ENCODE measurements around the gene DDIT3.
A peak's percentile ranks its signal among the peaks of the same experiment; 100 is the strongest.
"Not testable (repeated sequence)": the region's sequence is repeated elsewhere in the genome, so short reads cannot be mapped to it uniquely, and the experiment has no call there.

The DDIT3 gene

DNA sequence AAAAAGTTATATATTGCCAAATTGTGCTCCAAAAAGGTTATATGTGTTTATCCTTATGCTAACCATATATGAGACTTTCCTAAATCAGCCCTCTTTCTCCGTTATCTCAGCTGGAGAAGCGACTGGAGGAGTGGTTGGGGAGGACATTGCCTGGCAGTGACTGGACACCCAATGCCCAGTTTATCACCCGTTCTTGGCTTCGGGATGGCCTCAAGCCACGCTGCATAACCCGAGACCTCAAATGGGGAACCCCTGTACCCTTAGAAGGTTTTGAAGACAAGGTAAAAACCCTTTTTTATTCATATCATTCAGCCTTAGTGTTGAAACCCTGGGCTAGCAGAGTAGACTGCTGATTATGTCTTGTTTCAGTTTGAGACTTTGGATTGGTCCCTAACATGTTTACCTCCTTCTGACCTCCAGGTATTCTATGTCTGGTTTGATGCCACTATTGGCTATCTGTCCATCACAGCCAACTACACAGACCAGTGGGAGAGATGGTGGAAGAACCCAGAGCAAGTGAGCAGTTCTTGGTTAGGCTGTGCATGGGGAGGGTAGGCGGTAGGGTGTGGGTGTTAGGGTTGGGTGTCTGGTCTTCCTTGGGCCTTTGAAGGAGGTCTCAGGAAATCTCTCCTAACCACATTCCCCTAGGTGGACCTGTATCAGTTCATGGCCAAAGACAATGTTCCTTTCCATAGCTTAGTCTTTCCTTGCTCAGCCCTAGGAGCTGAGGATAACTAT lies 8.6 kb downstream of the DDIT3 start:
- no peak for DNase-seq

DNA sequence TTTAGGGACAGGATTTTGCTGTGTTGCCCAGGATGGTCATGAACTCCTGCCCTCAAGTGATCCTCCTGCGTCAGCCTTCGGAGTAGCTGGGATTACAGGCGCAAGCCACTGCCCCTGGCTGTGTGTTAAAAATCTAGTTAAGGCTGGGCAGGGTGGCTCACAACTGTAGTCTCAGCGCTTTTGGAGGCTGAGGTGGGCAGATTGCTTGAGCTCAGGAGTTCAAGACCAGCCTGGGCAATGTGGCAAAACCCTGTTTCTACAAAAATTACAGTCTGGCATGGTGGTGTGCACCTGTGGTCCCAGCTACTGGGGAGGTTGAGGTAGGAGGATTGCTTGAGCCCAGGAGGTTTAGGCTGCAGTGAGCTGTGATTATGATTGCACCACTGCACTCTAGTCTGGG lies 9.2 kb downstream of the DDIT3 start:
- no peak for DNase-seq

DNA sequence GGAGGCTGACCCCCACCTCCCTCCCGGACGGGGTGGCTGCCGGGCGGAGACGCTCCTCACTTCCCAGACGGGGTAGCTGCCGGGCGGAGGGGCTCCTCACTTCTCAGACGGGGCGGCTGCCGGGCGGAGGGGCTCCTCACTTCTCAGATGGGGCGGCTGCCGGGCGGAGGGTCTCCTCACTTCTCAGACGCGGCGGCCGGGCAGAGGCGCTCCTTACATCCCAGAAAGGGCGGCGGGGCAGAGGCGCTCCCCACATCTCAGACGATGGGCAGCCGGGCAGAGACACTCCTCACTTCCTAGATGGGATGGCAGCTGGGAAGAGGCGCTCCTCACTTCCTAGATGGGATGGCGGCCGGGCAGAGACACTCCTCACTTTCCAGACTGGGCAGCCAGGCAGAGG lies 12.5 kb downstream of the DDIT3 start:
- DNase-seq, result not testable (repeated sequence)

DNA sequence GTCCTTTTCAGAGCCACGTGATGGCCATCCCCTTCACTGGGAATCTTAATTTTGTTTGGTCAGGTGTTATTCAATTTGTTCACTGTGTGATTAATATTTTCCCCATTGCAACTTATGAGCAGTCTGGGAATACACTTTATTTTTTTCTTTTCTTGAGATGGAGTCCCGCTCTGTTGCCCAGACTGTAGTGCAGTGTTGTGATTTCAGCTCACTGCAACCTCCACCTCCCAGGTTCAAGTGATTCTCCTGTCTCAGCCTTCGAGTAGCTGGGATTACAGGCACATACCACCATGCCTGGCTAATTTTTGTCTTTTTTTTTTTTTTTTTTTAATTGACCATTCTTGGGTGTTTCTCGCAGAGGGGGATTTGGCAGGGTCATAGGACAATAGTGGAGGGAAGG lies 13.8 kb downstream of the DDIT3 start:
- DNase-seq, result not testable (repeated sequence)

DNA sequence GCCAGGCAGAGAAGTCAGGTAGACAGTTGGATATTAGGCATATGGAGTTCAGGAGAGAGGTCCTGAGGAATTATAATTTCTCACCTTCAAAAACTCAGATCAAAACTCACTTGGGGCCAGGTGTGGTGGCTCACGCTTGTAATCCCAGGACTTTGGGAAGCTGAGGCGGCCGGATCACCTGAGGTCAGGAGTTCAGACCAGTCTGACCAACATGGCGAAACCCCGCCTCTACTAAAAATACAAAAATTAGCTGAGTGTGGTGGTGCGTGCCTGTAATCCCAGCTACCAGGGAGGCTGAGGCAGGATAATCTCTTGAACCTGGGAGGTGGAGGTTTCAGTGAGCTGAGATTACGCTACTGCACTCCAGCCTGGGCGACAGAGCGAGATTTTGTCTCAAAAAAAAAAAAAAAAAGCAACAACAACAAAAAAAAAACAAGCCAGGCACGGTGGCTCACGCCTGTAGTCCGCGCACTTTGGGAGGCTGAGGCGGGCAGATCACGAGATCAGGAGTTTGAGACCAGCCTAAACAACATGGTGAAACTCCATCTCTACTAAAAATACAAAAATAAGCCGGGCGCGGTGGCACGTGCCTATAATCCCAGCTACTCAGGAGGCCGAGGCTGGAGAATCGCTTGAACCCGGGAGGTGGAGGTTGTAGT lies 17.9 kb downstream of the DDIT3 start:
- DNase-seq, result not testable (repeated sequence)

DNA sequence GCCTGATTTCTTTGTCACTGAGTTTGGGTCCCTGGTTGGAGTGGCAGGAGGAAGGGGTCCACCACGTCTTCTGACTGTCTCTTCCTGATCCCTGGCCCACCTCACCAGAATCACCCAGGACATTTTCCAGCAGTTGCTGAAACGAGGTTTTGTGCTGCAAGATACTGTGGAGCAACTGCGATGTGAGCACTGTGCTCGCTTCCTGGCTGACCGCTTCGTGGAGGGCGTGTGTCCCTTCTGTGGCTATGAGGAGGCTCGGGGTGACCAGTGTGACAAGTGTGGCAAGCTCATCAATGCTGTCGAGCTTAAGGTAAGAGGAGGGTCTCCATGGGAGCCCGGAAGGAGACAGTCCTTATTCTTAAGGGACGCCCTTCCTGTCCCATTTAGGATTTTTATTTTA lies 20.1 kb downstream of the DDIT3 start:
- no peak for DNase-seq

DNA sequence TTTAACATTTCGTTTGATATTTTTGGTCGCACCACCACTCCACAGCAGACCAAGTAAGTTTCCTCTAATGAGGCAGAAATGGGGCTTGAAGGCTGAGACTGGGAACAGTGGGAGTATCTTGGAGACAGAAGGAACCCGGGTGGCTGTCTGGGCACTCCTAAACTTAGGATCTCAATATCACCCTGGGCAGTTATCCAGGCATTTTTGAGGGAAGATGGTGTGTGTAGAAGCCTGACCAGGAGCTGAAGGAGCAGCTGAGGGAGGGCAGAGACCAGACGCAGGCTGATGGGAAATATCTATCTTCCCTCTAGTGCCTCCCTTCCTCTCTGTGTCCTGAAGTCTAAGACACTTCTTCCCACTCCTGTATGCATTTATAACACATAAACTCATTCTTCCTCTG lies 21.7 kb downstream of the DDIT3 start:
- no peak for DNase-seq

DNA sequence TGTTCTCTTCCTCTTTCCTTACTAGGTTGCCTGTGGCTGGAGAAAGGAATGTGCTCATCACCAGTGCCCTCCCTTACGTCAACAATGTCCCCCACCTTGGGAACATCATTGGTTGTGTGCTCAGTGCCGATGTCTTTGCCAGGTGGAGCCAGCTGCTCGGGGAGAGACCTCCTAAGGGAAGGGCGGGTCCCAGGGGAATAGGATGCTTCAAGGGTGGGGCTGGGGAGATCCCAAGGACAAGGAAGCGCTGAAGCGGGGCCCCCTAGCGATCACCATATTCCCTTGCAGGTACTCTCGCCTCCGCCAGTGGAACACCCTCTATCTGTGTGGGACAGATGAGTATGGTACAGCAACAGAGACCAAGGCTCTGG lies 22.2 kb downstream of the DDIT3 start:
- no peak for DNase-seq

DNA sequence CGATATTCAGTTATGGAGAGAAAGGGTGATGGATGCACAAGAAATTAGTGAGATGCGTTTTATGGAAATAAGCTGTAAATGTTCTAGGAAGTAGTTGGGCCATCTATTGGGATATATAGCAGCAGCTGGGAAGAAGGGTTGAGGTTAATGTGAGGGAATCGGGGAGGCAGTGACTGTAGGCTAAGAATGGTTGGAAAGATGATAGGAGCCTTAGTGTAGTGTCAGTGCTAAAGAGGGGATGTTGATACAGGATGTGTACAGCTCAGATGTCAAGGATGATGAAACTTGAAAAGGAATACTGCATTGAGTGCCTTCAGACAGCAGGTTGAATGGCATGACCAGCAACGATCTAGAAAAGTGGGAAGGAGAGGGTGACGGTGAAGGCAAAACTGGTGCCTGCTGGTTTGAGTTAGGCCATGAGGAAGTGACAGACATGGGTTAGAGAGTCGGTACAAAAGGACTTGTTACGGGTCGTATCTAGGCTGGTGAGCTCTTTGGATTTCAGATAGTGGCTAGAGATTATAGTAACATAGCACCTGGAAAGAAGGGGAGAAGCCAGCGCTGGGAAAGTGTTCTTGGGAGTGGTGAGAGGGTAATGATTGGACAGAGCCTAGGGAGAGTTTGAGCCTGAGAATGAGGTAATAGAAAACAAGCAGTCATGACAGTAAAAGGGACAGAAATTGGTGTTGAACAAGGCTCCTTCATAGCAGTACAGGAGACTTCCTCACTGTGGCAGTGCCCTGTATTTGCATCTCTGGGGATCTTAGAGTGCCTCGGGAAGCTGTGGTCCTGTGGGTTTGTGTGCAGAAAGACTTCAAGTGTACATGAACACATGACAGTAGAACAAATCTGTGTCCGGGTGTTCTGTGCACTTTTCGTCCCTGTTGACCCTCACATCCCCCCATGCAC lies 22.8 kb downstream of the DDIT3 start:
- no peak for DNase-seq

DNA sequence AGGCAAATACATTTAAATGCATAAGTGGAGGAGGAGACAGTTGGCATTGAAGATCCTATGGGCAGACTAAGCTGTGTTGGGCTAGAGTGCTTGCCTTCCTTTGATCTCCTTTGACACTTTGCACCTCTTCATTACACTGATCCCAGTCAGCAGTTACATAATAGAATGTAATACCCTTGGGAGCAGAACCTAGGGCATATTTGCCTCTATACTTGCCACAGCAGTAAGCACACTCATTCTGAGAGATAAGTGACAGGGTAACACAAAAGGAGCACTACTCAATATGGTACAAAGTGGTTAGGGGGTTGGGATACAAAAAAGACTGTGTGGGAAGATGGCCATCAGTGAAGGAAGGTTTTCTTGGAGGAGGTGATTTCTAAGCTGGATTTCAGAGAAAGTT lies 23.5 kb downstream of the DDIT3 start:
- DNase-seq, result no peak

DNA sequence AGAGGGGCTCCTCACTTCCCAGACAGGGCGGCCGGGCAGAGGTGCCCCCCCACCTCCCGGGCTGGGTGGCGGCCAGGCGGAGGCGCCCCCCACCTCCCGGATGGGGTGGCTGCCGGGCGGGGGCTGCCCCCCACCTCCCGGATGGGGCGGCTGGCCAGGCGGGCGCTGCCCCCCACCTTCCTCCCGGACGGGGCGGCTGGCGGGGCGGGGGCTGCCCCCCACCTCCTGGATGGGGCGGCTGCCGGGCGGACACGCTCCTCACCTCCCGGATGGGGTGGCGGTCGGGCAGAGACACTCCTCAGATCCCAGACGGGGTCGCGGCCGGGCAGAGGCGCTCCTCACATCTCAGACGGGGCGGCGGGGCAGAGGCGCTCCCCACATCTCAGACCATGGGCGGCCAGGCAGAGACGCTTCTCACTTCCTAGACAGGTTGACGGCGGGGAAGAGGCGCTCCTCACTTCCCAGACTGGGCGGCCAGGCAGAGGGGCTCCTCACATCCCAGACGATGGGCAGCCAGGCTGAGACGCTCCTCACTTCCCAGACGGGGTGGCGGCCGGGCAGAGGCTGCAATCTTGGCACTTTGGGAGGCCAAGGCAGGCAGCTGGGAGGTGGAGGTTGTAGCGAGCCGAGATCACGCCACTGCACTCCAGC lies 25.1 kb downstream of the DDIT3 start:
- DNase-seq, result not testable (repeated sequence)

DNA sequence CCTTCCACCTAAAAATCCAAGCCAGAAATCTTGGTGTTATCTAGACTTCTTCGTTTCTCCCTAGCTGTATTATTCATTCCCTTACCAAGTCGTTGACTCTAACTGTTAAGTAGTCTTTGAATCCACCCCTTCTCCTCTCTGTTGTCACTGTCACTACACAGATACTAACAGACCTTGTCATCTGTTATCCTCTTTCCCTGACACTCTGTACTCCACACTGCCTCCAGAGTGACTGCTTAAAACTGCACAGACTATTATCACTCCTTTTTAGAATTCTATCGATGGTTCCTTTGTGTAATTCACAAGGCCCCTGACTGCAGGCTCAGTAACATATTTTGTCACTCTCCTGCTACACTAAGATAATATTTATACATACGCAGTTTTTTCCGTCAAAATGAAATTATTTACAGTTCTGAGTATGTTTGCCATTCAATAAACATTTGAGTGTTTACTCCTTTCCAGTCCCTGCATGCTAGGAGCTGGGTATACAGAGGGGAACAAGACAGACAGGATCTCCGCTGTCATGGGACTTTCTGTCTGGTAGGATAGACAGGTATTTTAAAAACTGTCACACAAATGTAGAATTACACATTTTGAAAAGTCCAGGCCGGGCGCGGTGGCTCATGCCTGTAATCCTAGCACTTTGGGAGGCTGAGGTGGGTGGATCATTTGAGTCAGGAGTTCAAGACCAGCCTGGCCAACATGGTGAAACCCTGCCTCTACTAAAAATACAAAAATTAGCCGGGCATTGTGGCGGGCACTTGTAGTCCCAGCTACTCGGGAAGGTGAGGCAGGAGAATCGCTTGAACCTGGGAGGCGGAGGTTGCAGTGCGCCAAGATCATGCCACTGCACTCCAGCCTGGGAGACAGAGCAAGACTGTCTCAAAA lies 28.7 kb downstream of the DDIT3 start:
- DNase-seq, result no peak

DNA sequence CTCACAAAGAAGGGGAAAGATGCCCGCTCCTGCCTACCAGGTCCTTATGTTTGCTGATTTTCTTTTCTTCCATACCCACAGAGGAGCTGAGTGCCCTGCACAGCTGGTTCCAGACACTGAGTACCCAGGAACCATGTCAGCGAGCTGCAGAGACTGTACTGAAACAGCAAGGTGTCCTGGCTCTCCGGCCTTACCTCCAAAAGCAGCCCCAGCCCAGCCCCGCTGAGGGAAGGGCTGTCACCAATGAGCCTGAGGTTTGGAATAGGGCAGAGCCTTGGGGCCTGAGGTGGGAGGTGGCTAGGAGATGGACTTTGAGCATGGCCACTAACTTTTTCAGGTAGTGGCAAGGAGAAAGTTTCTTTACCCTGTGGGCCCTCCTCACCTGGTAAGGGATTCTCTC lies 30.2 kb downstream of the DDIT3 start:
- no peak for DNase-seq

DNA sequence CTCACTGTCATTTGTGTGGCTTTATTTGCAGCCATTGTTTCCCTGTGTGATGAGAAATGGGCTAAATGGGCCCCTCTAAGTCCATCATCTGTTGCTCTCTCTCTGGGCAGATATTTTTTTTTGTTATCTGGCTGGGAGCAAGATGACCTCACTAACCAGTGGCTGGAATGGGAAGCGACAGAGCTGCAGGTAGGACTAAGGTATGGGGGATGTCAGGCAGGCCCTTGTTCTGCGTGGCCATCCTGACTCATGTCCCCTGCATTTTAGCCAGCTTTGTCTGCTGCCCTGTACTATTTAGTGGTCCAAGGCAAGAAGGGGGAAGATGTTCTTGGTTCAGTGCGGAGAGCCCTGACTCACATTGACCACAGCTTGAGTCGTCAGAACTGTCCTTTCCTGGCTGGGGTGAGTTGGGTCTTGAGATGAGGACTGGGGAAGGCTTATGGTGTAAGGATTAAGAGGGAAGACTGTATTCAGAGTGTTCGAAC lies 31.1 kb downstream of the DDIT3 start:
- no peak for DNase-seq

DNA sequence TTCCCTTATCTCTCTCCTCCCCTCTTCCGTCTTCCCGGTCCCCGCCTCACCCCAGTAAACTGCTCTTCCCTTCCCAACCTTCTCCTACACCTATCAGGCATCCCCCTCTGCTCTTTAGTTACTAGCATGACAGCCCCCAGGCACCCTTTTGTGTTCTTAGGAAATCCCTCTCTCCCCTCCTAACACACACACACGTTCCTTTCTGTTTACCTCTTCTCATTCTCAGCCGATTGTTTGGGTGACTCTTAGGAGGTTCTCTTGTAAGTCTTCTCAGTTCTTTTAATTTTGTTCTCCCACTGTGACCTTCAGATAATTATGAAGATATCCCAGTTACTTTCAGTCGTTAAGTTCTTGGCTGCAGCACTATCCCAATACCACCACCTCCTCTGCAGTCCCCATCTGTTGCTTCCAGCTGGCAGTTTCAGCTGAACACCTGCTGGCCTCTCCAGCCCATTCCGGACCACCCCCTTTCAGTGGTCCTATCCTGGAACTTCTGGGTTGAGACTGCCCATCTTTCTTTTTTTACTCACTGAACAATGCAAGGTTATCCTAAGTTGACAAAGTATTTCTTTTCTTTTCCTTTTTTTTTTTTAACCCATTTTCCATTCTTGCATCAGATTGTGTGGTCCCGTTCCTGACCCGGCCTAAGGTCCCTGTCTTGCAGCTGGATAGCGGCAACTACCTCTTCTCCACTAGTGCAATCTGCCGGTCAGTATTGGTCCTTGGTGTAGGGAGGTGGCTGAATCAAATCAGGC lies 31.7 kb downstream of the DDIT3 start:
- DNase-seq, result no peak

DNA sequence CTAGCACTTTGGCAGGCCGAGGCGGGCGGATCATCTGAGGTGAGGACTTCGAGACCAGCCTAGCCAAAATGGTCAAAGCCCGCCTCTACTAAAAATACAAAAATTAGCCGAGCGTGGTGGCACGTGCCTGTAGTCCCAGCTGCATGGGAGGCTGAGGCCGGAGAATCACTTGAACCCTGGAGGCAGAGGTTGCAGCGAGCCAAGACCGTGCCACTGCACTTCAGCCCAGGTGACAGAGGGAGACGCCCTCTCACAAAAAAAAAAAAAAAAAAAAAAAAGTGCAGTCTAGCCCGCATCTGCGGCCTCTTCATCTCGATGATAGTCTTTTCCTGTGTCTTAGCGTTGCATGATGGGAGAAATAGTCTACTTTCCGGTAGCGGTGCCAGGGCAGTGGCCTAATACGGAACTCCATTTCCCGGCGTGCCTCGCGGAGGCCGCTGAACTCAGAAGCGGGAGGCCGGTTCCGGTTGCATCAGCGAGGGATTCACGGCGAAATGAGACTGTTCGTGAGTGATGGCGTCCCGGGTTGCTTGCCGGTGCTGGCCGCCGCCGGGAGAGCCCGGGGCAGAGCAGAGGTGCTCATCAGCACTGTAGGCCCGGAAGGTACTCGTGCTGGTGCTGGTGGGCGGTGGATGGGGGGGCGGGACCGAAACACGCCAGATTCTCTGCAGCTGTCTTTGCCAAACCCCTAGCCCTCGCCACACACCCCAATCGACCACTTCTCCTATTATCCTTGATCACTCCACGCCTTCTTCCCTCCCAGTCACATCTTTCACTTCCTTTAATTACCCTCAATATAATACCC lies 32.5 kb downstream of the DDIT3 start, which contains the start of gene MARS1:
Gene MARS1 (plus strand): TSS at position 472 of the 805 bp plus-strand sequence. CDS start 23 bp downstream, at position 495.
- peak; percentile 89 for DNase-seq

DNA sequence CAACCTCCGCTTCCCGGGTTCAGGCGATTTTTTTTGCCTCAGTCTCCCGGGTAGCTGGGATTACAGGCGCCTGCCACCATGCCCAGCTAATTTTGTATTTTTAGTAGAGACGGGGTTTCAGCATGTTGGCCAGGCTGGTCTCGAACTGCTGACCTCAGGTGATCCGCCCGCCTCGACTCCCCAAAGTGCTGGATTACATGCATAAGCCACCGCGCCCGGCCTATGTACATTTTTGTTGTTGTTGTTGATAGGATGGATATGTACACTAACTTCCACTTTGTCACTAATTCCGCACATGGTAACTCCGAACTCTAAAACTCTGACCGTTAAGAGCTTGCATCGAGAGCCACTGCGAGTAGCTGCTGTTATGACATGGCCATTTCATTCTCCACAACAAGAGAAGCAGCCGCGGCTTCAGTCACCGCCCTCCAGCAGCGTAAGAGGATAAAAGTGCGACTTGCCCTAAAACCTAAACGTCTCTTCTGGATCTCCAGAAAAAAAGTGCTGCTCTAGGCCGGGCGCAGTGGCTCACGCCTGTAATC lies 33.2 kb downstream of the DDIT3 start:
- no peak for DNase-seq

DNA sequence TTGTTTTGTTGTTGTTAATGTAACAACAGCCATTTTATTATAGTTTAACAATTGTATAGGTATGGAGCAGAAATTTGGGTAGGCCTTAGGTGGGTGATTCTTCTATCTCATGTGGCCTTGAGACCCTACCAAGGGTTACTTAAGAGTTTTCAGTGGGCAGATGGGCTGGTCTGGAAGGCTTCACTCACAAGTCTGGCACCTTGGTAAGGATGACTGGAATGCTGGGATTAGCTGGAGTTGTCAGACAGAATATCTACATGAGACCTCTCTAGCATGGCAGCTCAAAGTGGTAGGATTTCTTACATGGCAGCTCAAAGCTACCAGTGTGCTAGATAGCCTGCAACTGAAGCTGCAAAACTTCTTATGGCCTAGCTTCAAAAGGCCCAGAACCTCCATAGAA lies 34.6 kb downstream of the DDIT3 start:
- no peak for DNase-seq

DNA sequence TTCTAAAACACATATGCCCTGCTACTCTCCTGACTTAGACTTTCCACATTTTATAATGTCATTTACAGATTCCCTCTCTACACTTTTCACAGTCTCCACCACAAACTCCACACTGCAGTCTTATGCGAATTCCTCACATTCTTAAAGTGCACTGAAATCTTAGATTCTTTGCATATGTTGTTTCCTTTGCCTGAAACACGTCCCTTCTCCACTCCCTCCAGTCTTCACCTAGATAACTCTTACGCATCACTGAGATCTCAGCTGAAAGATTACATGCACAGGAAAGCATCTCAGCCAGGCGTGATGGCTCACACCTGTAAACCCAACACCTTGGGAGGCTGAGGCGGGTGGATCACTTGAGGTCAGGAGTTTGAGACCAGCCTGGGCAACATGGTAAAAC lies 36.8 kb downstream of the DDIT3 start:
- no peak for DNase-seq

DNA sequence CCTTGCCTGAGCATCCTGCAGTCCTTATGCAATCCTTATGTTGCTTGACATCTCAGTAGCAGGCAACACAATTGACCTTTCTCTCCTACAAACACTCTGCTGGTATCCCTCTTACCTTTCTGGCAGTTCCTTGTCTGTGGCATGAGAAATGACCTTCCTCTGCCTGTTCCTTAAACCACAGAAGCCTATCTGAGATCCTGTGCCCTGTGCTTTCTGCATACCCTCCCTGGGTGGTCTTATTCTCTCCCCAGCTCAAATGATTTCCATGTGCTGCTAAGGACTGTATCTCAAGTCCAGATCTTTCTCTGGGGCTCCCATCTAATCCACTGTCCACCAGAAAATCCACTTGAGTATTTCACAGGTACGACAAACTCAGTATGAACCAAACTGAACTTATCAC lies 38.6 kb downstream of the DDIT3 start:
- no peak for DNase-seq

Measured in activated gamma-delta T cell treated with Interleukin-2 at 50 U/mL for 16 hours (primary cell).